HepG2 (cell line): ENCODE data around the gene TUBB. TPM values are rescaled to one million over a fixed set of nuclear protein-coding genes. Genes with fewer than 3 reads are reported as not detected.

Experiments used
- ELF4 ChIP-seq: sonication (generic); formaldehyde crosslinking; IDR thresholded peaks from 2 replicates; pipeline ENCODE4 v1.5.0; 2020; ENCODE audit warnings: missing genetic modification reagents, mild to moderate bottlenecking, moderate library complexity, borderline replicate concordance
- FOXK2 ChIP-seq: fragments of 450-650 bp; IDR thresholded peaks from 2 replicates; pipeline ENCODE4 v1.6.1; 2016
- KDM2A ChIP-seq: sonication (generic); formaldehyde crosslinking; IDR thresholded peaks from 2 replicates; pipeline ENCODE4 v1.4.0; 2020; ENCODE audit warnings: low read depth, missing genetic modification reagents, borderline replicate concordance
- MYC ChIP-seq: sonication (generic); formaldehyde crosslinking; IDR thresholded peaks from 2 replicates; pipeline ENCODE4 v1.9.0; 2021; ENCODE audit warnings: missing genetic modification reagents, borderline replicate concordance
- NFE2L1 ChIP-seq: sonication (generic); formaldehyde crosslinking; IDR thresholded peaks from 2 replicates; pipeline ENCODE4 v1.4.0; 2020; ENCODE audit warnings: missing genetic modification reagents, mild to moderate bottlenecking, borderline replicate concordance
- NFYC ChIP-seq: IDR thresholded peaks from 2 replicates; pipeline ENCODE4 v1.6.1; 2016; ENCODE audit warnings: missing genetic modification reagents, missing compliant biosample characterization
- PCBP1 ChIP-seq: fragments of 200-400 bp; formaldehyde crosslinking; IDR thresholded peaks from 2 replicates; pipeline ENCODE4 v1.6.1; 2017; ENCODE audit warnings: mild to moderate bottlenecking, low read depth, low read length, borderline replicate concordance
- TEAD2 ChIP-seq: sonication (generic); formaldehyde crosslinking; IDR thresholded peaks from 2 replicates; pipeline ENCODE4 v1.9.0; 2021; ENCODE audit warnings: missing genetic modification reagents
- ZMAT3 ChIP-seq: sonication (generic); formaldehyde crosslinking; conservative IDR thresholded peaks from 2 replicates; pipeline ENCODE4 v1.7.0; 2021; ENCODE audit warnings: missing genetic modification reagents
- ZNF17 ChIP-seq: sonication (generic); formaldehyde crosslinking; IDR thresholded peaks from 2 replicates; pipeline ENCODE4 v1.5.0; 2020; ENCODE audit warnings: mild to moderate bottlenecking, missing genetic modification reagents
- ZNF382 ChIP-seq: sonication (generic); formaldehyde crosslinking; IDR thresholded peaks from 2 replicates; pipeline ENCODE4 v1.5.0; 2020; ENCODE audit warnings: missing genetic modification reagents, mild to moderate bottlenecking, borderline replicate concordance
- ZNF468 ChIP-seq: sonication (generic); formaldehyde crosslinking; IDR thresholded peaks from 2 replicates; pipeline ENCODE4 v1.8.0; 2022; ENCODE audit warnings: mild to moderate bottlenecking, moderate library complexity, missing genetic modification reagents
- ZNF510 ChIP-seq: sonication (generic); formaldehyde crosslinking; IDR thresholded peaks from 2 replicates; pipeline ENCODE4 v1.4.0; 2020; ENCODE audit warnings: low read depth, mild to moderate bottlenecking, missing genetic modification reagents
- ZNF724P ChIP-seq: sonication (generic); formaldehyde crosslinking; IDR thresholded peaks from 2 replicates; pipeline ENCODE4 v1.8.0; 2022; ENCODE audit warnings: missing genetic modification reagents, borderline replicate concordance
- polyA plus RNA-seq, 8 experiments: library from polyadenylated mRNA; depleted of rRNA in 3 of 8; stranded (reverse) in 7 of 8; unstranded in 1 of 8; fragments of >200 nt; fragmentation: Illumina TruSeq in 4 of 8; extraction: Trizol in 4 of 8; gene quantifications; 2 replicates each; pipeline versions ENCODE4 v1.2.1 to v1.2.3, GENCODE V29; 2011 to 2016; ENCODE audit warnings: low read depth in 4 of 8, missing spikeins in 1 of 8, mixed read lengths in 1 of 8; ENCODE audit not compliant: insufficient read depth in 1 of 8
- total RNA-seq, 5 experiments: library from RNA; depleted of rRNA; stranded (reverse); fragments of >200 nt; fragmentation: Illumina TruSeq; extraction: Trizol; gene quantifications; 2 replicates each; pipeline ENCODE4 v1.2.3, GENCODE V29; 2016; ENCODE audit warnings: low read depth in 1 of 5
- TF ChIP-seq, protein P1 (sequence below): sonication (generic); formaldehyde crosslinking; IDR thresholded peaks from 2 replicates; pipeline ENCODE4 v1.5.0; 2020; ENCODE audit warnings: missing genetic modification reagents, mild to moderate bottlenecking, borderline replicate concordance
- TF ChIP-seq, protein P2 (sequence below): sonication (generic); formaldehyde crosslinking; IDR thresholded peaks from 2 replicates; pipeline ENCODE4 v1.4.0; 2020; ENCODE audit warnings: missing genetic modification reagents
- TF ChIP-seq, protein P3 (sequence below): sonication (generic); formaldehyde crosslinking; IDR thresholded peaks from 2 replicates; pipeline ENCODE4 v1.4.0; 2020; ENCODE audit warnings: missing genetic modification reagents

TUBB gene
- total and polyA plus RNA-seq, 2 of the 13 experiments (the other 11 are each of a cell fraction or from before 2014, with no cell fraction given), result 911 to 1,163 TPM

DNA sequence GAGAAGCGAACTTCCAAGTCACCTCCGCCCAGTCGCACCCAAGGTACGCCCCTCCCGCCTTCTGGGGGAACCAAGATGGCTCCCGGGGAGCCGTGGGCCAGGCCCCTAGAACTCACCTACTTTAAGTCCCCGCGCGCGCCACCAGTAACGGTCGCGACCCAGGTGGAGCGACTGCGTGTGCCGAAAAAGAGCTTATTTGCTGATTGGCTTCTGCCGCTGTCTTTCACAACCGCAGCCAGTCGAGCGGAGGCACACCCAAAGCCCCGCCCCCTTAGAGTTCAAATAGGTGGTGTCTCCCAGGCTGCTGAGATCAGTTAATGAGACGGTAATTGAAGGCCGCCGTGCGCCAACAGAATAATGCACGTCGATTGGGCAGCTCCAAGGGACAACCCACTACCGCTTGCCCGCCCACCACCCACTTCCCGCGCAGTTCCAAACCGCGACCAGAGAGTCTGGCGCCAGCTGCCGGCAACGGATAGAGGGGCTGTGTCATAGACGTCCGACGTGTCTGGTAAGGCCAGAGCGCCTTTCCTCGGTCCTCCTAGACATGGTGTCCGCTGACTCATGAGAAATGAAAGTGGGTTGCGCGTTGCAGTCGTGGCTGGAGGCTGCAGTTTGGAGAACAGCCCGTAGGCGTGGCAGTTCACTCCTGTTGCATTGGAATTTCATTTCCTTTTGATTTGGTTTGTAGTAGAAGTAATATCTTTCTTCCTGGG lies 2.9 kb upstream of the TUBB start, which contains the start of gene MDC1 (continued):
- TF ChIP-seq, protein P1, sequence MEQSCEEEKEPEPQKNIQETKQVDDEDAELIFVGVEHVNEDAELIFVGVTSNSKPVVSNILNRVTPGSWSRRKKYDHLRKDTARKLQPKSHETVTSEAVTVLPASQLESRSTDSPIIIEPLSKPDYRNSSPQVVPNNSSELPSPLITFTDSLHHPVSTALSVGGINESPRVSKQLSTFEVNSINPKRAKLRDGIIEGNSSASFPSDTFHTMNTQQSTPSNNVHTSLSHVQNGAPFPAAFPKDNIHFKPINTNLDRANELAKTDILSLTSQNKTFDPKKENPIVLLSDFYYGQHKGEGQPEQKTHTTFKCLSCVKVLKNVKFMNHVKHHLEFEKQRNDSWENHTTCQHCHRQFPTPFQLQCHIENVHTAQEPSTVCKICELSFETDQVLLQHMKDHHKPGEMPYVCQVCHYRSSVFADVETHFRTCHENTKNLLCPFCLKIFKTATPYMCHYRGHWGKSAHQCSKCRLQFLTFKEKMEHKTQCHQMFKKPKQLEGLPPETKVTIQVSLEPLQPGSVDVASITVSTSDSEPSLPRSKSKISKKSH (CRISPR knock-in tag), result peak; percentile 46; the same call in 1 of the 2 replicates
- TF ChIP-seq, protein P2, sequence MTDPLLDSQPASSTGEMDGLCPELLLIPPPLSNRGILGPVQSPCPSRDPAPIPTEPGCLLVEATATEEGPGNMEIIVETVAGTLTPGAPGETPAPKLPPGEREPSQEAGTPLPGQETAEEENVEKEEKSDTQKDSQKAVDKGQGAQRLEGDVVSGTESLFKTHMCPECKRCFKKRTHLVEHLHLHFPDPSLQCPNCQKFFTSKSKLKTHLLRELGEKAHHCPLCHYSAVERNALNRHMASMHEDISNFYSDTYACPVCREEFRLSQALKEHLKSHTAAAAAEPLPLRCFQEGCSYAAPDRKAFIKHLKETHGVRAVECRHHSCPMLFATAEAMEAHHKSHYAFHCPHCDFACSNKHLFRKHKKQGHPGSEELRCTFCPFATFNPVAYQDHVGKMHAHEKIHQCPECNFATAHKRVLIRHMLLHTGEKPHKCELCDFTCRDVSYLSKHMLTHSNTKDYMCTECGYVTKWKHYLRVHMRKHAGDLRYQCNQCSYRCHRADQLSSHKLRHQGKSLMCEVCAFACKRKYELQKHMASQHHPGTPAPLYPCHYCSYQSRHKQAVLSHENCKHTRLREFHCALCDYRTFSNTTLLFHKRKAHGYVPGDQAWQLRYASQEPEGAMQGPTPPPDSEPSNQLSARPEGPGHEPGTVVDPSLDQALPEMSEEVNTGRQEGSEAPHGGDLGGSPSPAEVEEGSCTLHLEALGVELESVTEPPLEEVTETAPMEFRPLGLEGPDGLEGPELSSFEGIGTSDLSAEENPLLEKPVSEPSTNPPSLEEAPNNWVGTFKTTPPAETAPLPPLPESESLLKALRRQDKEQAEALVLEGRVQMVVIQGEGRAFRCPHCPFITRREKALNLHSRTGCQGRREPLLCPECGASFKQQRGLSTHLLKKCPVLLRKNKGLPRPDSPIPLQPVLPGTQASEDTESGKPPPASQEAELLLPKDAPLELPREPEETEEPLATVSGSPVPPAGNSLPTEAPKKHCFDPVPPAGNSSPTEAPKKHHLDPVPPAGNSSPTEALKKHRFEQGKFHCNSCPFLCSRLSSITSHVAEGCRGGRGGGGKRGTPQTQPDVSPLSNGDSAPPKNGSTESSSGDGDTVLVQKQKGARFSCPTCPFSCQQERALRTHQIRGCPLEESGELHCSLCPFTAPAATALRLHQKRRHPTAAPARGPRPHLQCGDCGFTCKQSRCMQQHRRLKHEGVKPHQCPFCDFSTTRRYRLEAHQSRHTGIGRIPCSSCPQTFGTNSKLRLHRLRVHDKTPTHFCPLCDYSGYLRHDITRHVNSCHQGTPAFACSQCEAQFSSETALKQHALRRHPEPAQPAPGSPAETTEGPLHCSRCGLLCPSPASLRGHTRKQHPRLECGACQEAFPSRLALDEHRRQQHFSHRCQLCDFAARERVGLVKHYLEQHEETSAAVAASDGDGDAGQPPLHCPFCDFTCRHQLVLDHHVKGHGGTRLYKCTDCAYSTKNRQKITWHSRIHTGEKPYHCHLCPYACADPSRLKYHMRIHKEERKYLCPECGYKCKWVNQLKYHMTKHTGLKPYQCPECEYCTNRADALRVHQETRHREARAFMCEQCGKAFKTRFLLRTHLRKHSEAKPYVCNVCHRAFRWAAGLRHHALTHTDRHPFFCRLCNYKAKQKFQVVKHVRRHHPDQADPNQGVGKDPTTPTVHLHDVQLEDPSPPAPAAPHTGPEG (CRISPR knock-in tag), result peak; percentile 95
- TF ChIP-seq TEAD2 (no peak), ZNF510 (CRISPR knock-in tag) (peak; percentile 95), ZNF382 (CRISPR knock-in tag) (no peak), NFE2L1 (peak; percentile 99), MYC (CRISPR knock-in tag) (peak; percentile 93), FOXK2 (0 out of 2 replicates have a peak, but pooled peaks have one; percentile 42), NFYC (CRISPR knock-in tag) (peak; percentile 96), KDM2A (CRISPR knock-in tag) (peak; percentile 98), ZNF17 (CRISPR knock-in tag) (no peak), ZNF468 (CRISPR knock-in tag) (no peak), ZMAT3 (CRISPR knock-in tag) (peak; percentile 73; the same call in 1 of the 2 replicates), ZNF724P (CRISPR knock-in tag) (peak; percentile 97), ELF4 (CRISPR knock-in tag) (no peak), PCBP1 (peak; percentile 80; the same call in 1 of the 2 replicates)
- TF ChIP-seq, protein P3, sequence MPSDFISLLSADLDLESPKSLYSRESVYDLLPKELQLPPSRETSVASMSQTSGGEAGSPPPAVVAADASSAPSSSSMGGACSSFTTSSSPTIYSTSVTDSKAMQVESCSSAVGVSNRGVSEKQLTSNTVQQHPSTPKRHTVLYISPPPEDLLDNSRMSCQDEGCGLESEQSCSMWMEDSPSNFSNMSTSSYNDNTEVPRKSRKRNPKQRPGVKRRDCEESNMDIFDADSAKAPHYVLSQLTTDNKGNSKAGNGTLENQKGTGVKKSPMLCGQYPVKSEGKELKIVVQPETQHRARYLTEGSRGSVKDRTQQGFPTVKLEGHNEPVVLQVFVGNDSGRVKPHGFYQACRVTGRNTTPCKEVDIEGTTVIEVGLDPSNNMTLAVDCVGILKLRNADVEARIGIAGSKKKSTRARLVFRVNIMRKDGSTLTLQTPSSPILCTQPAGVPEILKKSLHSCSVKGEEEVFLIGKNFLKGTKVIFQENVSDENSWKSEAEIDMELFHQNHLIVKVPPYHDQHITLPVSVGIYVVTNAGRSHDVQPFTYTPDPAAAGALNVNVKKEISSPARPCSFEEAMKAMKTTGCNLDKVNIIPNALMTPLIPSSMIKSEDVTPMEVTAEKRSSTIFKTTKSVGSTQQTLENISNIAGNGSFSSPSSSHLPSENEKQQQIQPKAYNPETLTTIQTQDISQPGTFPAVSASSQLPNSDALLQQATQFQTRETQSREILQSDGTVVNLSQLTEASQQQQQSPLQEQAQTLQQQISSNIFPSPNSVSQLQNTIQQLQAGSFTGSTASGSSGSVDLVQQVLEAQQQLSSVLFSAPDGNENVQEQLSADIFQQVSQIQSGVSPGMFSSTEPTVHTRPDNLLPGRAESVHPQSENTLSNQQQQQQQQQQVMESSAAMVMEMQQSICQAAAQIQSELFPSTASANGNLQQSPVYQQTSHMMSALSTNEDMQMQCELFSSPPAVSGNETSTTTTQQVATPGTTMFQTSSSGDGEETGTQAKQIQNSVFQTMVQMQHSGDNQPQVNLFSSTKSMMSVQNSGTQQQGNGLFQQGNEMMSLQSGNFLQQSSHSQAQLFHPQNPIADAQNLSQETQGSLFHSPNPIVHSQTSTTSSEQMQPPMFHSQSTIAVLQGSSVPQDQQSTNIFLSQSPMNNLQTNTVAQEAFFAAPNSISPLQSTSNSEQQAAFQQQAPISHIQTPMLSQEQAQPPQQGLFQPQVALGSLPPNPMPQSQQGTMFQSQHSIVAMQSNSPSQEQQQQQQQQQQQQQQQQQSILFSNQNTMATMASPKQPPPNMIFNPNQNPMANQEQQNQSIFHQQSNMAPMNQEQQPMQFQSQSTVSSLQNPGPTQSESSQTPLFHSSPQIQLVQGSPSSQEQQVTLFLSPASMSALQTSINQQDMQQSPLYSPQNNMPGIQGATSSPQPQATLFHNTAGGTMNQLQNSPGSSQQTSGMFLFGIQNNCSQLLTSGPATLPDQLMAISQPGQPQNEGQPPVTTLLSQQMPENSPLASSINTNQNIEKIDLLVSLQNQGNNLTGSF (CRISPR knock-in tag), result no peak
